Spleen (tissue), 11 donors: ENCODE data around the gene MARS1. TPM values are rescaled to one million over a fixed set of nuclear protein-coding genes. Genes with fewer than 3 reads are reported as not detected.
"Not testable (repeated sequence)": the region's sequence is repeated elsewhere in the genome, so short reads cannot be mapped to it uniquely, and the experiment has no call there.

Experiments used
- DNase-seq: peaks from one replicate; pipeline ENCODE4 v3.0.0-alpha.2; 2020
- H3K27ac ChIP-seq, 8 donors: fragments of 200-600 bp; sonication (generic) in 7 of 8; 1 replicate in 4 of 8; 2 replicates in 4 of 8; pipeline versions ENCODE4 v1.5.0 to v1.8.0; 2016 to 2021; ENCODE audit warnings: inconsistent platforms in 4 of 8, mild to moderate bottlenecking in 4 of 8, moderate library complexity in 1 of 8
- H3K27me3 ChIP-seq, 7 donors: fragments of 200-600 bp; sonication (generic) in 6 of 7; replicated peaks in 1 of 7; 1 replicate in 4 of 7; 2 replicates in 3 of 7; pipeline versions ENCODE4 v1.5.0 to v1.8.0; 2016 to 2021; ENCODE audit warnings: inconsistent platforms in 3 of 7, mild to moderate bottlenecking in 1 of 7
- H3K36me3 ChIP-seq, 6 donors: fragments of 200-600 bp; sonication (generic) in 5 of 6; 1 replicate in 4 of 6; 2 replicates in 2 of 6; pipeline versions ENCODE4 v1.5.0 to v1.8.0; 2016 to 2021; ENCODE audit warnings: inconsistent platforms in 2 of 6
- H3K4me1 ChIP-seq, 6 donors: fragments of 200-600 bp; sonication (generic) in 5 of 6; 1 replicate in 3 of 6; 2 replicates in 3 of 6; pipeline versions ENCODE4 v1.5.0 to v1.8.0; 2016 to 2021; ENCODE audit warnings: inconsistent platforms in 3 of 6
- H3K4me3 ChIP-seq, 8 donors: fragments of 200-600 bp; sonication (generic) in 7 of 8; 1 replicate in 4 of 8; 2 replicates in 4 of 8; pipeline versions ENCODE4 v1.5.0 to v1.8.0; 2016 to 2021; ENCODE audit warnings: inconsistent platforms in 4 of 8, mild to moderate bottlenecking in 4 of 8, moderate library complexity in 2 of 8
- H3K9me3 ChIP-seq, 8 donors: fragments of 200-600 bp; sonication (generic) in 7 of 8; 1 replicate in 4 of 8; 2 replicates in 4 of 8; pipeline versions ENCODE4 v1.5.0 to v1.8.0; 2016 to 2021; ENCODE audit warnings: inconsistent platforms in 4 of 8
- POLR2A ChIP-seq, 3 donors: fragments of 450-650 bp; IDR thresholded peaks; one replicate each; pipeline ENCODE4 v1.5.1; 2017; ENCODE audit warnings: antibody characterized with exemption in 3 of 3, mild to moderate bottlenecking in 1 of 3
- POLR2AphosphoS5 ChIP-seq, 3 donors: sonication (generic); formaldehyde crosslinking; IDR thresholded peaks; one replicate each; pipeline ENCODE4 v1.5.1; 2017; ENCODE audit warnings: antibody characterized with exemption in 3 of 3
- WGBS, 5 donors: extraction: QIAGEN DNeasy Blood & Tissue Kit in 3 of 5; methylation state at CpG; one replicate each; pipeline versions ENCODE4 v1.1.5 to v1.1.7; 2013 to 2018; 5-methylcytosine and 5-hydroxymethylcytosine counted together
- intact Hi-C: fragments of 100-400 bp; cut with DNase I; formaldehyde crosslinking; loops from one replicate; pipeline ENCODE4 v1.15.0; 2023; ENCODE audit warnings: low total_unique reads
- polyA plus RNA-seq, 3 donors: library from polyadenylated mRNA; stranded (reverse); fragments of 200-250 nt; gene quantifications; one replicate each; pipeline ENCODE4 v1.2.1, GENCODE V29; 2013
- total RNA-seq, 7 donors: library from RNA; depleted of rRNA in 3 of 7; stranded (reverse); fragments of >200 nt in 3 of 7; fragmentation: NEBNext Ultra II Directional in 4 of 7; extraction: Animal tissue kit (Norgen Biotek cat#: 25700) in 4 of 7; gene quantifications; one replicate each; pipeline versions ENCODE4 v1.1.0 to v1.2.1, GENCODE V29; 2016 to 2021
- TF ChIP-seq, protein P1 (sequence below), 11 experiments: fragments of 200-600 bp in 7 of 11; fragments of 450-650 bp in 4 of 11; sonication (generic) in 4 of 11; IDR thresholded peaks in 8 of 11; conservative IDR thresholded peaks in 3 of 11; 1 replicate in 7 of 11; 2 replicates in 4 of 11; pipeline versions ENCODE4 v1.4.0 to v1.8.0; 2016 to 2021; ENCODE audit warnings: antibody characterized with exemption in 11 of 11, inconsistent platforms in 4 of 11, mild to moderate bottlenecking in 1 of 11
- donor health status: healthy with polysubstance abuse.
- donor health status: DM: no; HTN: no; CAD: no; lungs with moderate emphysema.
- donor health status: DM: no; HTN: no; CAD: no.
- donor health status: Bipolar disorder and iron deficiency.
- donor health status: healthy.
- donor health status: DM: no; HTN: no; CAD: no.
- donor health status: DM: yes; HTN: yes; CAD: no.

The MARS1 gene
- total and polyA plus RNA-seq, 10 donors, result 67.4 to 186 (median 101) TPM

GRCh38 chr12:57441846-57442427 is 45.9 kb upstream of the MARS1 start:
- peak; percentile 3 for DNase-seq
- intact Hi-C loops, result no loop called here
- Histone ChIP-seq H3K9me3 (peaks cover 0 to 17% (median 12%) of the 10 kb centered on the region in 8 donors), H3K4me1 (no peaks in the 10 kb centered on the region), H3K4me3 (no peak overlapping the region), H3K27me3 (no peaks in the 10 kb centered on the region), H3K27ac (no peak overlapping the region), H3K36me3 (no peaks in the 10 kb centered on the region)
- TF ChIP-seq, protein P1, sequence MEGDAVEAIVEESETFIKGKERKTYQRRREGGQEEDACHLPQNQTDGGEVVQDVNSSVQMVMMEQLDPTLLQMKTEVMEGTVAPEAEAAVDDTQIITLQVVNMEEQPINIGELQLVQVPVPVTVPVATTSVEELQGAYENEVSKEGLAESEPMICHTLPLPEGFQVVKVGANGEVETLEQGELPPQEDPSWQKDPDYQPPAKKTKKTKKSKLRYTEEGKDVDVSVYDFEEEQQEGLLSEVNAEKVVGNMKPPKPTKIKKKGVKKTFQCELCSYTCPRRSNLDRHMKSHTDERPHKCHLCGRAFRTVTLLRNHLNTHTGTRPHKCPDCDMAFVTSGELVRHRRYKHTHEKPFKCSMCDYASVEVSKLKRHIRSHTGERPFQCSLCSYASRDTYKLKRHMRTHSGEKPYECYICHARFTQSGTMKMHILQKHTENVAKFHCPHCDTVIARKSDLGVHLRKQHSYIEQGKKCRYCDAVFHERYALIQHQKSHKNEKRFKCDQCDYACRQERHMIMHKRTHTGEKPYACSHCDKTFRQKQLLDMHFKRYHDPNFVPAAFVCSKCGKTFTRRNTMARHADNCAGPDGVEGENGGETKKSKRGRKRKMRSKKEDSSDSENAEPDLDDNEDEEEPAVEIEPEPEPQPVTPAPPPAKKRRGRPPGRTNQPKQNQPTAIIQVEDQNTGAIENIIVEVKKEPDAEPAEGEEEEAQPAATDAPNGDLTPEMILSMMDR (IDR thresholded peaks at IDR 0.05 in 8 of 11, conservative IDR thresholded peaks at IDR 0.05 in 3 of 11), result no peak
- TF ChIP-seq POLR2AphosphoS5 (IDR thresholded peaks at IDR 0.05) (no peak), POLR2A (IDR thresholded peaks at IDR 0.05) (no peak)
- WGBS, 5 donors, result 24 to 70% (median 62%) methylated on average over 1 of the region's 1 CpG

DNA sequence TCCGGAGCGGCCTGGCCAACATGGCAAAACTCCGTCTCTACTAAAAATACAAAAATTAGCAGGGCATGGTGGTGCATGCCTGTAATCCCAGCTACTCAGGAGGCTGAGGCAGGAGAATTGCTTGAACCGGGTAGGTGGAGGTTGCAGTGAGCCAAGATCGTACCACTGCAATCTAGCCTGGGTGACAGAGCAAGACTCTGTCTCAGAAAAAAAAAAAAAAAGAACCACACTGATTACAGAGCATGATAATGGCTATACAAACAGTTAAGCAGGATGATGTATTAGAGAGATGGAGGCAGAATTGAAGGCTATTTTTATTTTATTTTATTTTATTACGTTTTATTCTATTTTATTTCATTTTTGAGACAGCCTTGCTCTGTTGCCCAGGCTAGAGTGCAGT is 43.5 kb upstream of the MARS1 start:
- WGBS, 5 donors, result 84 to 89% (median 87%) methylated on average over 6 of the region's 6 CpGs
- H3K4me3 ChIP-seq, intact Hi-C loops, H3K27ac ChIP-seq, H3K27me3 ChIP-seq, H3K4me1 ChIP-seq, DNase-seq, H3K36me3 ChIP-seq: not testable (repeated sequence)
- peaks cover 0 to 17% (median 12%) of the 10 kb centered on the region in 8 donors for H3K9me3 ChIP-seq

GRCh38 chr12:57444744-57445143 is 43.1 kb upstream of the MARS1 start:
- Histone ChIP-seq H3K27me3 (no peaks in the 10 kb centered on the region), H3K9me3 (peaks cover 0 to 17% (median 12%) of the 10 kb centered on the region in 8 donors), H3K4me1 (no peaks in the 10 kb centered on the region), H3K4me3 (no peak overlapping the region), H3K27ac (no peak overlapping the region), H3K36me3 (no peaks in the 10 kb centered on the region)
- DNase-seq, result peak; percentile 6
- intact Hi-C loops, result no loop called here
- TF ChIP-seq POLR2AphosphoS5 (IDR thresholded peaks at IDR 0.05), result no peak
- TF ChIP-seq, protein P1 (IDR thresholded peaks at IDR 0.05 in 8 of 11, conservative IDR thresholded peaks at IDR 0.05 in 3 of 11), result no peak
- TF ChIP-seq POLR2A (IDR thresholded peaks at IDR 0.05), result no peak
- WGBS, 5 donors, result 76 to 85% (median 80%) methylated on average over 5 of the region's 5 CpGs

DNA sequence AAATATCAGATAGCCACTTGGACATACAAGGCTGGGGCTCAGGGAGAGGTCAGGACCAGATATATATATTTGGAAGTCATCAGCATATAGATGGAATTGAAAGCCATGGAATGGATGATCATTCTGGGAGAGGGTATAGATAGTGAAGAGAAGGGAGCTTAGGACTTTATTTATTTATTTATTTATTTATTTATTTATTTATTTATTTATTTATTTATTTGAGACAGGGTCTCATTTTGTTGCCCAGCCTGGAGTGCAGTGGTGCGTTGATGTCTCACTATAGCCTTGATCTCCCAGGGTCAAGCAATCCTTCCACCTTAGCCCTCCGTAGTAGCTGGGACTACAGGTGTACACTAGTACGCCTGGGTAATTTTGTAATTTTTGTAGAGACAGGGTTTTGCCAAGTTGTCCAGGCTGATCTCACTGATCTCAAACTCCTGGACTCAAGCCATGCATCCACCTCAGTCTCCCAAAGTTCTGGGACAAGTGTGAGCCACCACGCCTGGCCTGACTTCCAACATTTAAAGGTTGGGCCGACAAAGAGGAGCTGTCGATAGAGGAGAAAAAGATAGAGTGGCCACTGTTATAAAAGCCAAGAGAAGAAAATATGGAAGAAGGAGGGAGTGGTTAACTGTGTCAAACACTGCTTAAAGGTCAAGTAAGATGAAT is 41.4 kb upstream of the MARS1 start:
- no peak overlapping the region for H3K27ac ChIP-seq
- peaks cover 0 to 9% (median 8%) of the 10 kb centered on the region in 8 donors for H3K9me3 ChIP-seq
- 93 to 97% (median 96%) methylated on average over 6 of the region's 6 CpGs for WGBS, 5 donors
- no peaks in the 10 kb centered on the region for H3K36me3 ChIP-seq
- TF ChIP-seq POLR2AphosphoS5 (IDR thresholded peaks at IDR 0.05) (no peak), POLR2A (IDR thresholded peaks at IDR 0.05) (no peak)
- TF ChIP-seq, protein P1 (IDR thresholded peaks at IDR 0.05 in 8 of 11, conservative IDR thresholded peaks at IDR 0.05 in 3 of 11), result no peak
- DNase-seq, result peak; percentile 7
- intact Hi-C loops, result no loop called here
- H3K4me1 ChIP-seq, result no peaks in the 10 kb centered on the region
- no peaks in the 10 kb centered on the region for H3K27me3 ChIP-seq
- H3K4me3 ChIP-seq, result no peak overlapping the region
